Glutamatergic neuron (in vitro differentiated cells): ENCODE results near the gene TMPRSS6. TPM values are rescaled to one million over a fixed set of nuclear protein-coding genes. Genes with fewer than 3 reads are reported as not detected.

Experiments used
- DNase-seq: peaks from one replicate; pipeline ENCODE4 v3.0.0; 2022
- H3K27ac Mint-ChIP-seq: one replicate; pipeline ENCODE4 v1.8.0; 2020; ENCODE audit warnings: mild to moderate bottlenecking, mixed read lengths, inconsistent platforms; ENCODE audit not compliant: unreplicated experiment
- H3K27me3 Mint-ChIP-seq: one replicate; pipeline ENCODE4 v1.8.0; 2020; ENCODE audit warnings: mild to moderate bottlenecking, moderate library complexity, mixed read lengths, inconsistent platforms; ENCODE audit not compliant: unreplicated experiment
- H3K36me3 Mint-ChIP-seq: one replicate; pipeline ENCODE4 v1.8.0; 2020; ENCODE audit warnings: mild to moderate bottlenecking, mixed read lengths, inconsistent platforms; ENCODE audit not compliant: unreplicated experiment
- H3K4me1 Mint-ChIP-seq: one replicate; pipeline ENCODE4 v1.8.0; 2020; ENCODE audit warnings: mild to moderate bottlenecking, low read depth, mixed read lengths, inconsistent platforms; ENCODE audit not compliant: unreplicated experiment
- H3K4me3 Mint-ChIP-seq: one replicate; pipeline ENCODE4 v1.8.0; 2020; ENCODE audit warnings: mild to moderate bottlenecking, mixed read lengths, inconsistent platforms; ENCODE audit not compliant: unreplicated experiment
- H3K9me3 Mint-ChIP-seq: one replicate; pipeline ENCODE4 v1.8.0; 2020; ENCODE audit warnings: mild to moderate bottlenecking, moderate library complexity, mixed read lengths, inconsistent platforms; ENCODE audit not compliant: unreplicated experiment
- total RNA-seq: library from RNA; stranded (reverse); fragmentation: NEBNext Ultra II Directional; extraction: Animal tissue kit (Norgen Biotek cat#: 25700); gene quantifications from one replicate; pipeline ENCODE4 v1.2.1, GENCODE V29; 2021; ENCODE audit not compliant: unreplicated experiment
- TF ChIP-seq, protein P1 (sequence below): fragments of 200-600 bp; sonication (generic); IDR thresholded peaks from one replicate; pipeline ENCODE4 v1.5.0; 2021; ENCODE audit not compliant: partially characterized antibody, unreplicated experiment

Gene TMPRSS6
- total RNA-seq, 1 donor from 2014 or later: 0.12 TPM

DNA sequence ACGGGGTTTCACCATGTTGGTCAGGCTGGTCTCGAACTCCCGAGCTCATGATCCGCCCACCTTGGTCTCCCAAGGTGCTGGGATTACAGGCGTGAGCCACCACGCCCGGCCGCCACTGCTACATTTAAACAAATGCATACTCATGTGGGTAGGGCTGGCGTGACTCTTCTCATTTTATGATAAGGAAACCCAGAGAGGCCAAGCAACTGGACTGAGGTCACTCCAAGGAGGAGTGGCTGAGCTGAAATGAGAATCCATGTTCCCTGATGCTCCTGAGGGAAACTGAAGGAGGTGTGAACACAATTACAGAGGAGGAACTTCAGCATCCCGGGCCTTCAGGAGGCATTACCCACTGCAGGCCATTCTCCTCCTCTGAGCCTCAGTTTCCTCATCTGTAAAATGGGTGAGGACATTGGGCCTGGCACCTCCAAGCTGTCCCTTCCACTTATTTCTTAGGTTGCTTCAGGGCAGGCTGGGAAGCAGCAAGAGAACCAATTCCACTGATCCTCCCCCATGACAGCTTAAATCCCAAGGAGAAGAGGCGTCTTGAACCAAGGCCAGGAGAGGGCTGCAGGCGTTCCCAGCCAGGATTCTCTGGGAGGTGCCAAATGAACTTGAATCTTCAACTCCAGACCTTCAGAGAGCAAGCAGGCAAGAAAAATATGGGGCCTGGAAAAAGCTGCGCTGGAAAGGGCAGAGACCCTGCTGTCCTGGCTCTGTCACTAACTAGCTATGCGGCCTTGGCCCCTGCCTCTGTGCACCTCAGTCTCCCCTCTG is 93.2 kb downstream of the TMPRSS6 start:
- Mint-ChIP-seq H3K27me3 (peaks cover 2% of the 10 kb centered on the region), H3K4me1 (peaks cover 5% of the 10 kb centered on the region), H3K36me3 (no peaks in the 10 kb centered on the region), H3K9me3 (peaks cover 6% of the 10 kb centered on the region), H3K27ac (peak overlapping the region; percentile 11), H3K4me3 (no peak overlapping the region)
- no peak for DNase-seq
- TF ChIP-seq, protein P1, sequence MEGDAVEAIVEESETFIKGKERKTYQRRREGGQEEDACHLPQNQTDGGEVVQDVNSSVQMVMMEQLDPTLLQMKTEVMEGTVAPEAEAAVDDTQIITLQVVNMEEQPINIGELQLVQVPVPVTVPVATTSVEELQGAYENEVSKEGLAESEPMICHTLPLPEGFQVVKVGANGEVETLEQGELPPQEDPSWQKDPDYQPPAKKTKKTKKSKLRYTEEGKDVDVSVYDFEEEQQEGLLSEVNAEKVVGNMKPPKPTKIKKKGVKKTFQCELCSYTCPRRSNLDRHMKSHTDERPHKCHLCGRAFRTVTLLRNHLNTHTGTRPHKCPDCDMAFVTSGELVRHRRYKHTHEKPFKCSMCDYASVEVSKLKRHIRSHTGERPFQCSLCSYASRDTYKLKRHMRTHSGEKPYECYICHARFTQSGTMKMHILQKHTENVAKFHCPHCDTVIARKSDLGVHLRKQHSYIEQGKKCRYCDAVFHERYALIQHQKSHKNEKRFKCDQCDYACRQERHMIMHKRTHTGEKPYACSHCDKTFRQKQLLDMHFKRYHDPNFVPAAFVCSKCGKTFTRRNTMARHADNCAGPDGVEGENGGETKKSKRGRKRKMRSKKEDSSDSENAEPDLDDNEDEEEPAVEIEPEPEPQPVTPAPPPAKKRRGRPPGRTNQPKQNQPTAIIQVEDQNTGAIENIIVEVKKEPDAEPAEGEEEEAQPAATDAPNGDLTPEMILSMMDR: no peak

DNA sequence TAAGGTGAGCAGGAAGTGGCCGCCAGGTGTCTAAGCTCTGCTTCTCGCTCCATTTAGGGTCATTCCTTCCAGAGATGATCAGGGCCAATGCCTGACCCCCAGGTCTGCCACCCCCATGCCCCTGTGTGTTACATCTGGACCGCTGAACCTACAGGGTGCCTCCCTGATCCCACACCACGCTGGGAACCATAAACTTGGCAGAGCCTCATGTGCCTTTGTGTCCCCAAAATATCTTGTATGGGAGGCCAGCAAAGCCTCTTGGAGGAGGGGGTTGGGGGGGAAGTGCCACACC is 94.0 kb downstream of the TMPRSS6 start:
- TF ChIP-seq, protein P1: no peak
- Mint-ChIP-seq H3K36me3 (no peaks in the 10 kb centered on the region), H3K27me3 (peaks cover 2% of the 10 kb centered on the region), H3K27ac (no peak overlapping the region), H3K4me3 (no peak overlapping the region), H3K4me1 (peaks cover 5% of the 10 kb centered on the region), H3K9me3 (peaks cover 6% of the 10 kb centered on the region)
- DNase-seq: no peak

Other genes with a start within 250 kb of the TMPRSS6 start
- not detected for gene NCF4, start 248.7 kb downstream of the TMPRSS6 start, total RNA-seq
- not detected for gene CSF2RB, start 196.1 kb downstream of the TMPRSS6 start, total RNA-seq
- 10.4 TPM for gene TST, start 90.3 kb downstream of the TMPRSS6 start, total RNA-seq
- gene MPST, start 90.0 kb downstream of the TMPRSS6 start, total RNA-seq: 58.8 TPM
- 137 TPM for gene KCTD17, start 58.0 kb downstream of the TMPRSS6 start, total RNA-seq
- not detected for gene IL2RB, start 40.2 kb upstream of the TMPRSS6 start, total RNA-seq
- 3.3 TPM for gene C1QTNF6, start 78.5 kb upstream of the TMPRSS6 start, total RNA-seq
- not detected for gene SSTR3, start 102.8 kb upstream of the TMPRSS6 start, total RNA-seq
- not detected for gene RAC2, start 134.6 kb upstream of the TMPRSS6 start, total RNA-seq
- gene CYTH4, start 172.8 kb upstream of the TMPRSS6 start, total RNA-seq: not detected